HG03196 (cell line): ENCODE results near the gene UBE2C.

Experiments
- ATAC-seq: cut with Tn5 transposase; IDR thresholded peaks from one replicate; pipeline ENCODE4 v1.9.1; 2021; ENCODE audit not compliant: unreplicated experiment

The UBE2C gene

GRCh38 chr20:45832619-45833018 is 20.2 kb downstream of the UBE2C start:
- ATAC-seq = no peak

DNA sequence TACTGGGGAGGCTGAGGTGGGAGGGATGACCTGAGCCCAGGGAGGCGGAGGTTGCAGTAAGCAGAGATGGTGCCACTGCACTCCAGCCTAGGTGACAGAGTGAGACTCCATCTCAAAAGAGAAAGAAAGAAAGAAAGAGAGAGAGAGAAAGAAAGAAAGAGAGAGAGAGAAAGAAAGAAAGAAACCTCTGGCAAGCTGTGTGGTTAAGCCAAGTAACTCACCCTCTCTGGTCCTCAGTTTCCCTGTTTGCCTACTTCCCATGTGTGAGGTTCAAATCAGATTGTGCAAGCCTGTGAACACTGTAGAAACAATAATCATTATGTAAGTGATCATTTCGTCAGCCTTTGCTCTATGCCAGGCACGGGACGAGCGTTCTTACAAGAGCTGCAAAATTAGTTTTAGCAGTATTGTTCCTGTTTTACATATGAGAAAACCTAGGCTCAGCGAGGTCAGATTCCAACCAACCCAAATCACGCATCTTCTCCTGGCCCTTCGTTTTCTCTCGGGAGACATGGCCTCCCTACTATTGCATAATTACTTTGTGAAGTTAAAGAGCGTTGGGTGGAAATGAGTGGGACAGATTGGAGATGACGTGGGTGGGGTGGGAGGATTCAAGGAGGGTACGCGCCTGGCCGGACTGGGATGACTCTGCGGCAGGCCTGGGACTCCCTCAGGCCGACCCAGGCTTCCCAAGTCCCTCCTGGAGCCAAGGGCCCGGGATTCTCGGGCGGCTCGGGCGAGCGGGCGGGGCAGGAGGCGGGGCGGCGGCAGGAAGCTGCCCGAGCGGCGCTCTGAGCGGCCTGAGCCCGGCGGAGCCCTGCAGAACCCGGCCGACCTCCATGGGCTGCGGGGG is 20.8 kb downstream of the UBE2C start, which contains the start of gene SNX21:
Gene SNX21 (plus strand): TSS at position 770 of the 853 bp plus-strand sequence. CDS start 121 bp downstream, outside the sequence.
- no peak for ATAC-seq

DNA sequence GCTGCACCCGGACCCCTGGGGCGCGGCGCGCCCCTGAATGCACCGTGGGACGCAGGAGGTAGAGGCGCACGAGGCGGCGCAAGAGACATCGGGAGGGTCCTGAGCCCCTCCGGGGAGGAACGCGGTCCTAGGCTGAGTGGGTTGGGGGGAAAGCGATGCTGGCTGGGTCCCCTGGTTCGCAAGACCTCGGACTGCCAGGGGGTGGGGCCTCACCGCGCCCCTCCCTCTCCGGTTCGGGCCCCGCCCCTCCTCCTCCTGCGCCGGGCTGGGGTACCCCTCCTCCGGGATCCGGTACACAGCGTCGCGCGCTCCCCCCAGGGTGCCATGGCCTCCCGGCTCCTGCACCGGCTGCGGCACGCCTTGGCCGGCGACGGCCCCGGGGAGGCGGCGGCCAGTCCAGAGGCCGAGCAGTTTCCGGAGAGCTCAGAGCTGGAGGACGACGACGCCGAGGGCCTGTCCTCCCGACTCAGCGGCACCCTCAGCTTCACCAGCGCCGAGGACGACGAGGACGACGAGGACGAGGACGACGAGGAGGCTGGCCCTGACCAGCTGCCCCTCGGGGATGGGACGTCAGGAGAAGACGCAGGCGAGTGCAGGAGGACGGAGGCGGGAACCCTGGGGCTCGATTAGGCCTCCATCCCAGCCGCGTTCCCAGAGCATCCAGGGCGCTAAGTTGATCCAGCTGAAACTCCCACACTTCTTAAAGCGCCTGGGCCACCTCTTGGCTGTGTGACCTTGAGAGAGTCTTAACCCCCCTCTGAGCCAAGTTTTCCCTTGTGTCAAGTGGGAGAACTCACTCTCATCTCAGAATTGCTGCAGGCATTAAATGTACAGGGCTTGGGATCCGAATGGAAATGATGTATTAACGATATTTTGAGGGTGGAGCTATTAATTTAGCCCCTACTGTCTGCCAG is 21.7 kb downstream of the UBE2C start:
- ATAC-seq = no peak

DNA sequence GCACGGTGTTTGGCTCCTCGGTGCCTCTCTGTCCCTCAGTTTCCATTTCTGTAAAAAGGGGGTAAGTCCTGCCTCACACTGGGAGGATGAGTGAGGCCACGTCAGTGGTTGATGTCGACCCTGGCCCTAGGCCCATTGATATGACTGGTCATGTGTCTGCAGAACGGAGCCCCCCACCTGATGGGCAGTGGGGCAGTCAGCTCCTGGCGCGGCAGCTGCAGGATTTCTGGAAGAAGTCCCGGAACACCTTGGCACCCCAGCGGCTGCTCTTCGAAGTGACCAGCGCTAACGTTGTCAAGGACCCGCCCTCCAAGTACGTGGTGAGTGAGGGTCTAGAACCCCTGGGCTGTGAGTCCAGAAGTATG is 22.3 kb downstream of the UBE2C start:
- no peak for ATAC-seq

- ATAC-seq = no peak
Measured at GRCh38 chr20:45835329-45835765, 22.9 kb downstream of the UBE2C start.

- no peak for ATAC-seq
Measured at GRCh38 chr20:45835825-45836224, 23.4 kb downstream of the UBE2C start.

GRCh38 chr20:45836841-45837240 is 24.4 kb downstream of the UBE2C start:
- no peak for ATAC-seq

DNA sequence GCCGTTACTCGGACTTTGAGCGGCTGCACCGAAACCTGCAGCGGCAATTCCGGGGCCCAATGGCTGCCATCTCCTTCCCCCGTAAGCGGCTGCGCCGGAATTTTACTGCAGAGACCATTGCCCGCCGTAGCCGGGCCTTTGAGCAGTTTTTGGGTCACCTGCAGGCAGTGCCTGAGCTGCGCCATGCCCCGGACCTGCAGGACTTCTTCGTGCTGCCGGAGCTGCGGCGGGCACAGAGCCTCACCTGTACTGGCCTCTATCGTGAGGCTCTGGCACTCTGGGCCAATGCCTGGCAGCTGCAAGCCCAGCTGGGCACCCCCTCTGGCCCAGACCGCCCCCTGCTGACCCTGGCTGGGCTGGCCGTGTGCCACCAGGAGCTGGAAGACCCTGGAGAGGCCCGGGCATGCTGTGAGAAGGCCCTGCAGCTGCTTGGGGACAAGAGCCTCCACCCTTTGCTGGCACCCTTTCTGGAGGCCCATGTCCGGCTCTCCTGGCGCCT is 28.3 kb downstream of the UBE2C start:
- no peak for ATAC-seq

DNA sequence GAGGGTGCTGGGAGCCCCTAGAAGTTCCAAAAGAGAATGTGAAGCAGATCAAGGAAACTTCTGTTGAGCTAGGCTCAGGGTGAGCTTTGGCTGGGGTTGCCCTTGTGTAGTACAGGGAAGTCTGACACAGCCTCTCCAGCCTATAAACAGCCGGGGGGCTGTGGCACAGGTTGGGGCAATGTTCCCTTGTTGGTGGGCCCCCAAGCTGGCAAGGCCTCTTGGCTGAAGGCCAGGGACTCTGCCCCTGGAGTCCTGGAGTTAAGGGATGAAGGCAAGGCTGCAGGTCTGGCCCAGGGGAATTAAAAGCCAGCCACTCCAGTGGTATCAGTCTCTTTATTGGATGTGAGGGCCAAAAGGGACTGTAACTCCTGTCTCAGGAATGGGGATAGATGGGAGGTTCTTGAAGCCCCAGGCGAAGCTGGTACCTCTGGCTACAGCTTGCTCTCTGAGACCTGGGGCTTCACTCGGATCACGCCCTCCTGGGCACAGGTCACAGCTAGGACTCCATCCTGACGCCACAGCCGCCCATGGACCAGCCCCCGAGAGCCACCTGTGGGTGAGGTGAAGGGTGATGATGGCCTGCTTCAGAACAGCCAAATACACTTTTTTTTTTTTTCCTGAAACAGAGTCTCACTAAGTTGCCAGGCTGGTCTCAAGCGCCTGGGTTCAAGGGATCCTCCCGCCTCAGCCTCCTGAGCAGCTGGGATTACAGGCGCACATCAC is 29.1 kb downstream of the UBE2C start:
- no peak for ATAC-seq

- no peak for ATAC-seq
Measured at GRCh38 chr20:45842169-45842812, 29.8 kb downstream of the UBE2C start.

DNA sequence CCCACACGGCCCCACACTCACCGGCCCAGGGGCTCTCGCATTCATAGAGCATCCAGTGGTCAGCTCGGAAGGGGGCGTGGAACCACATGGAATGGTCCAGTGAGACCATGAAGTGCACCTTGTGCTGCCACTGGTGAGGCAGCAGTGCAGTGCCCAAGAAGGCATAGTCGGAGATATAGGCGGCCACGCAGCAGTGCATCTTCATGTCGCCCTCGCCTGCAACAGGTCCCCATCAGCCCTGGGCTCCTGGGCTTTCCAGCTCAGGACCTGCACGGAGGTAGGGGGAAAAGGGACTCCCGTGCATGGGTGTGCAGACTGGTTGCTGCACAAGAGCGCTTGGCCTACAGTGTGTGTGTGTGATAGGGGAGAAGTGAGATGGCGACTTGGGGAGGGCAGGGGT is 31.1 kb downstream of the UBE2C start:
- ATAC-seq = no peak

DNA sequence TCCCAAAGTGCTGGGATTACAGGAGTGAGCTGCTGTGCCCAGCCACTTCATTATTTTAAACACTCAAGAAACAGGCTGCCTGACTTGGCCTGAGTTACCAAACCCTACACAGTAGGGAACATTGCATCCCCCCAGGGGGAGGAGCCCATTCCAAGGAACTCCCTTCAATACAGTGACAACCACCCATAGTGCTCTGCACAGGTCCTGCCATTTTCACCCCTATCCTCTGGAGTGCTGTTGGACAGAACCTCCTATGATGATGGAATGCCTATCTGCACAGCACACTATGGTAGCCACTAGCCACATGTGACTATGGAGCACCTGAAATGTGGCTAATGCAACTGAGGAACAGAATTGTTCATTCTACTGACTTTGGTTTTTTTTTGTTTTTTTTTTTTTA is 33.0 kb downstream of the UBE2C start:
- ATAC-seq = no peak

- ATAC-seq = no peak
Measured at GRCh38 chr20:45848421-45848820, 36.0 kb downstream of the UBE2C start.

- no peak for ATAC-seq
Measured at GRCh38 chr20:45848969-45849582, 36.6 kb downstream of the UBE2C start.

- ATAC-seq = no peak
Measured at GRCh38 chr20:45850238-45850637, 37.8 kb downstream of the UBE2C start.

GRCh38 chr20:45850926-45851325 is 38.5 kb downstream of the UBE2C start:
- no peak for ATAC-seq

GRCh38 chr20:45851501-45851900 is 39.1 kb downstream of the UBE2C start:
- ATAC-seq = no peak

GRCh38 chr20:45852326-45852725 is 39.9 kb downstream of the UBE2C start:
- ATAC-seq = no peak

GRCh38 chr20:45853484-45853883 is 41.0 kb downstream of the UBE2C start:
- ATAC-seq = no peak
